Islet of Langerhans (tissue), 1 donor: Measurements from ENCODE around the gene PER1.
"Not testable (repeated sequence)": the region's sequence is repeated elsewhere in the genome, so short reads cannot be mapped to it uniquely, and the experiment has no call there.

Experiments
- FAIRE-seq: peaks from one replicate; lab custom pipeline; 2011; peaks lifted over from hg19 to GRCh38; lab: Jason Lieb, UNC

PER1 gene

GRCh38 chr17:8121681-8122421, 30.4 kb downstream of the PER1 start:
- no peak for FAIRE-seq

DNA sequence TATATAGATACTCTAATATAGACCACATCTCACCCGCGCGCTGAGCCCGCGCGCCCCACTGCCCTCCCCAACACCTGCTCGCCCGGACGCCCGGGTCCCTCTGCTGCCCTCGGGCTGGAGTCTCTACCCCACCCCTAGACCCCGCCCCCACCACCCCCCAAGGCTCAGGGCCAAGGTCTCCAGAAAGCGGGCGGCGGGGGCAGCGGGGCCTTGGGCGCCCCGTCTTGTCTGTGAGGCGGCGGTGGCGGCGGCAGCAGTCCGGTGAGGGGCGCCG, 30.9 kb downstream of the PER1 start:
- FAIRE-seq = no peak

DNA sequence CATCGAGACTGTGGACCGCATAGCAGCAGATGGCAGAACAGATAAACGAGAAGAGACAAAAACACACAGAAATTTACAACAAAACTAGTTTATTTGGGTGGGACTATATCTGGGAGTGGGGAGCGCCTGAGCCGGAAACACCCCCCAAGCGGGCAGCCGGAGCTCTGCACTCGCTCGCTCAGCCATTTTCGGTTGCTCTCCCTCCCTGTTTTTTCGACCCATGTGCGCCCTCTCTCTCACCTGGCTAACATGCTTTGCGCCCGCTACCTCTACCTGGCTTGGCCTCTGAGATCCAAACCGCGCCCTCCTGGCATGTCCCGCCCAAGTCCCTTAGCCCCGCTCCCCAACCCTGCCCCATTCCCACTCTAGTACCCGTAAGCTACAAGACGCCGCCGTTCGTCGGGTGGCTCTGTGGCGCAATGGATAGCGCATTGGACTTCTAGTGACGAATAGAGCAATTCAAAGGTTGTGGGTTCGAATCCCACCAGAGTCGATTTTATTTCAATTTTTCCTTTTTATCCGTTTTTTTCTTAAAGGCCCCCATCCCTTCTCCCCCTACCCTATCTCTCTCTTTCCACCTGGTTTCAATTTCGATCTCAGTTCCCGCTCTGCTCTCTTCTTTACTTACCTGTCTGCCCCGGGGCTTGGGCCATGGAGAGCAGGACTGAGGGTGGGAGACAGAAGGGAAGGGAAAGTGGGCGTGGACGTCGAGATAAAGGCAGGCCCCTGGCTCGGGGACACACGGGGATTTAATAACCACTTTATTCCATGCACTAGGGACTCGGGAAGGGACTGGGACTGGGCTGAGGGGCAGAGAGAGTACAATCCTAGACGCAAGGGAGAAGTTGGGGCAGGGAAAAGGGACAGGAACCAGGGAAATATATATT, 31.4 kb downstream of the PER1 start:
- no peak for FAIRE-seq

- peak; percentile 95 for FAIRE-seq
These were observed 32.4 kb downstream of the PER1 start for GRCh38 chr17:8119581-8120519.

DNA sequence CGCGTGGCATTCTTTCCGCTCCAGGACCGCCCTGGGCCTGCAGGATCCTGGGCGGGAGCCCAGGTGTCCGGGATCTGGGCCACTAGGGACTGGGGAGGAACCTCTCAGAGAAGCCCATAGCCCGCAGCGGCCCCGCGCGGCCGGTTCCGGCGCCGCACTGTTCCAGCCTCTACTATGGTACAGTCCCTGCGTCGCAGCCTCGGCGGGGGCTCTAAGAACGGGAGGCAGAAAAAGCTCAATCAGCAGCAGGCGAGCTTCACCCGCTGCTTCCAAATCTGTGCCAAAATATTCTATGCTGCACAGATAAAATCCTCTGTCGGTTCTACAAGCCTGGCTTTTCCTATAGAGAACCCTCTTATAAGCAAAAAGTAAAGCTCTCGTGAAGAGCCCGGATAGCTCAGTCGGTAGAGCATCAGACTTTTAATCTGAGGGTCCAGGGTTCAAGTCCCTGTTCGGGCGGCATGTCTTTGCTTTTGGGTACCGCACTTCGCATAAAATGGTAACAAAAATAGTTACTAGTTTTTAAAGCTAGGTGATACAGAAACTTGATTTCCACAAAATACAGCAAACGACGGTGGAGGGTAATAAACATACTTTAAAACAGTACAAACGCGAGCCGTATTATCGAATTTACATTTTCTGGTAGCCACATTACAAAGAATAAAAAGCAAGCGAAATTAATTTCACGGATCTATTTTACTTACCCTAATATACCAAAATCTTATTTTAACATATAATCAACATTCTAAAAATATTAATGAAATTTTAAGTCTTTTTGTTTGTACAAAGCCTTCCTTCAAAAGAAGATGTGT, 33.2 kb downstream of the PER1 start:
- peak; percentile 71 for FAIRE-seq

- FAIRE-seq = no peak
These were observed 34.0 kb downstream of the PER1 start, which contains the start of gene ALOXE3 for GRCh38 chr17:8117980-8118768. Gene ALOXE3 (minus strand): TSS chr17:8118514. CDS start chr17:8117990, 524 bp downstream.

DNA sequence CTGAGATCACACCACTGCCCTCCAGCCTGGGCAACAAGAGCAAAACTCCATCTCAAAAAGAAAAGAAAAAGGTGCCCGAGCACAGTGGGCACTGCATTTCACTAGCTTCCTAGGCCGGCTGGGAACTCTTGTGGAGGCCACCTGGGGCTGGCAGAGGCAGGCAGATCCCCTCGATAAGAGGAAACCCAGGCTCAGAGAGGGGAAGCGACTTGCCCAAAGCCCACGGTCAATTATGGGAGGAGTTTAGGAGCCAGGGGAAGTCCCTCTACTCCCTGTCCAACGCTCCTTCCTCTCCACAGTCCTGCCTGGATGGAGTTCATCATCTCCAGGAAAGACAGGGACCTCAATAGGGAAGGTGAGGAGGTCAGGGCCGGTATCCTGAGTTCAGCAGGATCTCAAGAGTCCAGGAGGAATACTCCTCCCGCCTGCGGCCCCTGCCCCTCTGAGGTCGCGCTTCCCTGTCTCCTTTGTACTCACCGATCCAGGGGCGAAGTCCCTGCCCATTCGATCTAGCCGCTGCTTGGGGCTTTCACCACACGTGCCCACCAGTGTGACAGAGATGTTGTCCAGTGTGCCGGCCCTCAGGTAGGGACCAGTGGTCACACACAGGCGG, 34.7 kb downstream of the PER1 start:
- no peak for FAIRE-seq

DNA sequence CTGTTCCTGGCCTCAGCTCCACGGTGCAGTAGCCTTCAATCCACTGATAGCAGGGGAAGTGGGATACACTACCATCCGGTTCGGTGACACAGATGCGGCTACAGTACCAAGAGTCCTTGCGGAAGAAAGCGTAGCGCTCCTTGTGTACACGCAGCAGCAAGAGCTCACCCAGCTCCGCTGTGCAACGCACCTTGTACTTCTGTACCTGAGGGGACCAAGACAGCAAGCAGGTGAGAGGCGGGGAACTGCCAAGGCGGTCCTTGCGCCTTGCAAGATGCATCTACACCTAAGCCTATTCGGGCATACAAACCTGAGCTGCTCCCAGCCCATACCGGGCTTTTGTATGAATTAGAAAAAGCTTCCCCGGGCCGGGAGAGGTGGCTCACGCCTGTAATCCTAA, 35.4 kb downstream of the PER1 start:
- no peak for FAIRE-seq

DNA sequence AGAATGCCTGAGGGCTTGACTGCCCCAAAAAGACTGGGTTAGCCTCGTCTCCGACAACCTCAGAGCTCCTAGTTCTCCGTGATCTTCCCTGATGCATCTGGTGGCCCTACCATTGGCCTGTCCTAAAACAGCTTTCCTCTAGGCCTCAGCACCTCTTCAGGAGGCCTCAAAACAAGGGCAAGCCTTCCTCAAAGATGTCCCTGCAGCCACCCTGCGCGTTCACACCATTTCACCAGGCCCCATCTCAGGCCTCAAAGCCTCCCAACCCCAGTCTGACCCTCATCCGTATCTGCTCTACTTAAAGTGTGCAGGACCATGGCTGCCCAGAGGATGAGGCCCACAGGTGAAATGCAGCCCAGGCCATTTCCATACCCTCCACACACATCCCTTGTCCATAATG, 41.3 kb downstream of the PER1 start:
- FAIRE-seq = no peak

DNA sequence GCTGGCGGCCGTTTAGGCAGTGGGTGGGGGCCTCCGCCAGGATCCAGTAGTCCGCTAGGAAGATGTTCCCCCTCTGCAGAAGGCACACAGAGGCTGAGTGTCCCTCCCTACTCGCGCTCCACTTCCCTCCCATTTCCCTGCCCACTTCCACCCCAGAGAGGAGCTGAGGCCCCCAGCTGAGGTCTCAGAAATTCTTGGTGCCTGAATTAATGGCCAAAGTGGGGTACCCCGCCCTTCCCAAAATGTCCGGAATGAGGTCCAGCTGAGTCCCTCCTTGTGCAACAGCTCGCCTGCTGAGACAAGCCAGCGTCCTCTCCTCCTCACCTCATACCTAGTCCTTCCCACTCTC, 41.8 kb downstream of the PER1 start:
- no peak for FAIRE-seq

DNA sequence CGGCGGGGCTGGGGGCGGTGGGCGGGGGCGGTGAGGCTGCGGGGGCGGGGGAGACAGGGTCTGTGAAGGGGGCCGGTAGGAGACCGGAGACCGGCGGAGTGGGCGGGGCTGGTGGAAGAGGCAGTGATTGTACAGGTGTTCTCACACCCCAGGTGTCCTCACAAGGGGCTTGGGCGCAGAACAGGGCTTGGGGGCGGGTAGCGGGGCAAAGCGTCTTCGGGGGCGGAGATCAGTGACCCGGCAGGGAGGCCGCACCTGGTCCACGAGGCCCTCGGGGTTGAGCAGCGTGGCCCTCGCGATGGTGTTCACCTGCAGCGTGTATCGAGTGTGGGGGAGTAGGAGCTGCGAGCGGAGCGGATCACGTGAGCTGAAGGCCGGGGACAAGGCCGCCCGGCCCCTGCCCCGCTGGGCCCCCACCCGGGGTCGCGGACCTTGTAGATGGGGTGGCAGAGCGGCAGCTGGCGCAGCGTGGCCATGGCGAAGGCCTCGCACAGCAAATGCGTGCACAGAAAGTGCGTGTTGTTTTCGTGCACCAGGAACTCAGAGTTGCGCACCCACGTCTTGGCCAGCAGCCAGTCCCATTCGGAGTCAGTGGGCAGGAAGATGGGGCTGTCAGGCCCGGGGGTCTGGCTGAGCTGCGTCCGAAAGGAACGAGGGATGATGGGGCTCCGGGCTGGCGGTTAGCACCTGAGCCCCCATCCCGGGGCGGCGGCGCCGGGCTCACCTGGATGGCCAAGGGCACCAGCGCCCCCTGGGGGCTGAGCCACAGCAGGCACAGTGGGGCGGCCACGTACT, 42.3 kb downstream of the PER1 start:
- no peak for FAIRE-seq

GRCh38 chr17:8108972-8109660, 43.1 kb downstream of the PER1 start:
- no peak for FAIRE-seq

- not testable (repeated sequence) for FAIRE-seq
These were observed 45.2 kb downstream of the PER1 start for GRCh38 chr17:8106980-8107379.

DNA sequence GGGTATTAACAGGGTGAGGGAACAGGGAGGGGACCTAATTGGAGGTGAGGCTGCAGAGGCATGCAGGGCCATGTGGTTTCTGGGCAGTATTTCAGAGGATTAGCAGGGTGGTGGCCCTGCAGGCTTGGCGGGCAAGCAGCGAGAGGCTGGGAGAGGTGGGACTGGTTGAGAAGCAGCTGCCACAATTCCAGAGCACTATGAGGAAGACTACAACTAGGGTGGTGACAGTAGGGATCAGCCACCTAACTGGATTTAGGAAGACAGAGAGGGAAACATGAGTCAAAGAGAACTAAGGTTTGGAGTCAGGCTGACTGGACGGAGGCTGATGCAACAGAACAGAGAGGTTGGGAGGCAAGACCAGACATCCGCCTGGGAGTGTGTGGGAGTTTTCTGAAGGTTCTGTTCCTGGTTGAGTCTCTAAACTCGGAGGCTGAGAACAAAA, 46.2 kb downstream of the PER1 start:
- no peak for FAIRE-seq

DNA sequence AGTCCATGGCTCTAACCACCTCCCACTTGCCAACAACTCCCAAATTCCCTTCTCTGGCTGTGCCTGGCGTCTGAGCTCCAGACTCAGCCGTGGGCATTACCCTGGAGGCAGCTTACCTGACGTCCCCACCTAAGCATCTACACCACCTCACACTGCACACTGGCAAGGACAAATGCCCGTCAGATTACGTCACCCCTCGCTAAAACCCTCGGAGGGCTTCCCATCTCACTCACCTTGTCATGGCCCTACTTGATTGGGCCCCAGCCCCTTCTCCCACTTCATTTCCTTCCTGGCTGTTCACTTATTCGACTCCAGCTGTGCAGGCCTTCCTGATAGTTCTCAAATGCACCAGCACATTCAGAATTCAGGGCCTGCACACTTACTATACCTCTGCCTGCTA, 47.3 kb downstream of the PER1 start:
- FAIRE-seq = no peak

DNA sequence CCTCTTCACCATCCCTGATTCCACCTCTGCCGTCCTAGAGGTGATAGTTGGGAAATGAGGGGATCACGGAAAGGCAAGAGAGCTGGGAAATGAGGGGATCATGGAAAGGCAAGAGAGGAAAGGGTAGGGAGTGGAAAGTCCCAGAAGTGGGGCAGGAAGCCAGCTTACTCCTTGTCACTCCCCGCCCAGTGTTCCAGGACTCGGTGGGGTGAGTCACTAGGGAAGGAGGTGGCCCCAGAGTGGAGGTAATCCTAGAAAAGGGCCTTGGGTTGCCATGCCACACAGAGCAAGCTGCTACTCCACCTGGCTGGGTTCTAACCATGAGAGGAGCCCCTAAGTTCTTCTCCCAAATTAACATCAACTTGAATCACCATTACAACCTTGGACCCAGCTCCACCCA, 48.7 kb downstream of the PER1 start:
- FAIRE-seq = no peak

DNA sequence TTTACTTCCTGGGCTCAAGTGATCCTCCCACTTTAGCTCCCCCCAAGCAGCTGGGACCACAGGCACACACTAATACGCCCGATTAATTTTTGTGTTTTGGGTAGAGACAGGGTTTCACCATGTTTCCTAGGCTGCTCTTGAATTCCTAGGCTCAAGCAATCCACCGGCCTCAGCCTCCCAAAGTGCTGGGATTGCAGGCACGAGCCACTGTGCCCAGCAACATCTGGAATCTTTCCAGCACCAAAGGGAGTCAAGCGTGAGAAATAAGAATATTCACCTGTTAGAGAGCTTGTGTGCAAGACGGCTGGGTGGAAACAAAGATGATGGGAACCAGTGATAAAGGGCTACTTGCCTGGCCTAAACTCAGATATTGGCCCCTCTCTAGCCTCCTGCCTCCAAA, 50.5 kb downstream of the PER1 start:
- FAIRE-seq = no peak

DNA sequence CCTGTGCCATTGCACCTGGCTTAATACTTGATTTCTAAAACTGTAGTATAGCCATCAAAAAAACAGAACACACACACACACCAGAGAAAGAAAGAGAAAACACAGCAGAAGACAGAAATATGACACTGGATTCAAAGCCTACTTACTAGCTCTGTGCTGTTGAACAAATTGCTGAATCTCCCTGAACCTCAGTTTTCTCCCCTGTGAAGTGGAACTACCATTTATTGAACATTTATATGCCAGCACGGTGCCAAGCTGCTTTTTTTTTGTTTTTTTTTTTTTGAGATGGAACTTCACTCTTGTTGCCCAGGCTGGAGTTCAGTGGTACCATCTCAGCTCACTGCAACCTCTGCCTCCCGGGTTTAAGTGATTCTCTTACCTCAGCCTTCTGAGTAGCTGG, 51.4 kb downstream of the PER1 start:
- no peak for FAIRE-seq

DNA sequence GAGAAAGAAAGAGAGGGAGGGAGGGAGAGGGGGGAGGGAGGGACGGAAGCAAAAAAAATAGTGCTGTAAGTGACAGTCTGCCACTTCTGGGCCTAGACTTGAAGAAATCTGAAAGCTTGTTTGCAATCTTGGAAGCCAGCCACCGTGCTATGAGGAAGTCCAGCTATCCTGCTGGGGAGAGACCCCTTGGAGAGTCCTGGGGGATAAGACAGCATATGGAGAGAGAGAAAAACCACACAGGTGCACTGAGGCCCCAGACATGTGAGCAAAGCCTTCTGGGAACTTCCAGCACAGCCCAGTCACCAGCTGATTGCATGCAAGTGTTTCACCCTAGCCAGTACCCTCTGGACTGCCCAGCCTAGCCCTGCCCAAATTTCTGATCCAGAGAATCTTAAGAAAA, 52.1 kb downstream of the PER1 start:
- no peak for FAIRE-seq
